ENCODE data around the gene FGFBP2.

DNA sequence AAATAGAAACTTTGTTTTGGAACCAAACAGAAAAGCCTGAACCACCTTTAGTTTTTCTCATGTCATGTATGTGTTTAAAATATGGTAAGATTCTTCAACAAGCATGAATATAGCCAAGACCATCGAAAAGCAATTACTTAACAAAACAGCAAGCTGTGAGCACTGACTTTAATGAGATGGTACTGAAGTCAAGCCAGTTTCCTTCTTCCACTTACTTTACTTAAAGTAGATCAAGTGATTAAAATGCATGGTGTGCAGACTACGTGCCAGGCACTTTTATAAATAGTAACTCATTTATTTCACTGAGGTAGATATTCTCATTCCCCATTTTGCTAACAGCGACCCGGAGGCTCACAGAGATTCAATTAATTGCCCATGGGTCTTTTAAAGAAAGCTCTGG is 46.2 kb upstream of the FGFBP2 start:
- TF ChIP-seq, protein P1, sequence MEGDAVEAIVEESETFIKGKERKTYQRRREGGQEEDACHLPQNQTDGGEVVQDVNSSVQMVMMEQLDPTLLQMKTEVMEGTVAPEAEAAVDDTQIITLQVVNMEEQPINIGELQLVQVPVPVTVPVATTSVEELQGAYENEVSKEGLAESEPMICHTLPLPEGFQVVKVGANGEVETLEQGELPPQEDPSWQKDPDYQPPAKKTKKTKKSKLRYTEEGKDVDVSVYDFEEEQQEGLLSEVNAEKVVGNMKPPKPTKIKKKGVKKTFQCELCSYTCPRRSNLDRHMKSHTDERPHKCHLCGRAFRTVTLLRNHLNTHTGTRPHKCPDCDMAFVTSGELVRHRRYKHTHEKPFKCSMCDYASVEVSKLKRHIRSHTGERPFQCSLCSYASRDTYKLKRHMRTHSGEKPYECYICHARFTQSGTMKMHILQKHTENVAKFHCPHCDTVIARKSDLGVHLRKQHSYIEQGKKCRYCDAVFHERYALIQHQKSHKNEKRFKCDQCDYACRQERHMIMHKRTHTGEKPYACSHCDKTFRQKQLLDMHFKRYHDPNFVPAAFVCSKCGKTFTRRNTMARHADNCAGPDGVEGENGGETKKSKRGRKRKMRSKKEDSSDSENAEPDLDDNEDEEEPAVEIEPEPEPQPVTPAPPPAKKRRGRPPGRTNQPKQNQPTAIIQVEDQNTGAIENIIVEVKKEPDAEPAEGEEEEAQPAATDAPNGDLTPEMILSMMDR (IDR thresholded peaks at IDR 0.05), result no peak
- TF ChIP-seq POLR2A (IDR thresholded peaks at IDR 0.05), result no peak
- TF ChIP-seq EP300 (IDR thresholded peaks at IDR 0.05), result no peak
- no peak for TF ChIP-seq POLR2AphosphoS5 (IDR thresholded peaks at IDR 0.05)
